Stimulated activated naive CD8-positive, alpha-beta T cell treated with anti-CD3 and anti-CD28 coated beads, Interleukin-15, amount 100 ng/mL, for 72 hours (primary cell): ENCODE results near the gene DSCAML1.
A peak's percentile ranks its signal among the peaks of the same experiment; 100 is the strongest.

Experiments used
- ATAC-seq: fragments of 150-1000 bp; cut with Tn5 transposase; 2 replicates; pipeline ENCODE4 v1.10.0; 2021; ENCODE audit warnings: mild to moderate bottlenecking, moderate library complexity
- DNase-seq, 2 donors: peaks; one replicate each; pipeline ENCODE4 v3.0.0; 2021 to 2022
- H3K27ac Mint-ChIP-seq, 2 donors: one replicate each; pipeline ENCODE4 v1.8.0; 2022; ENCODE audit warnings: mild to moderate bottlenecking in 2 of 2, mixed read lengths in 2 of 2, moderate library complexity in 2 of 2
- H3K27me3 Mint-ChIP-seq: one replicate; pipeline ENCODE4 v1.8.0; 2022; ENCODE audit warnings: mixed read lengths
- H3K4me1 Mint-ChIP-seq: one replicate; pipeline ENCODE4 v1.8.0; 2022; ENCODE audit warnings: mild to moderate bottlenecking, mixed read lengths
- H3K4me3 Mint-ChIP-seq, 2 donors: one replicate each; pipeline ENCODE4 v1.8.0; 2022; ENCODE audit warnings: mild to moderate bottlenecking in 2 of 2, mixed read lengths in 2 of 2, moderate library complexity in 1 of 2
- H3K9me3 Mint-ChIP-seq, 2 donors: one replicate each; pipeline ENCODE4 v1.8.0; 2022; ENCODE audit warnings: mixed read lengths in 2 of 2

DSCAML1 gene

DNA sequence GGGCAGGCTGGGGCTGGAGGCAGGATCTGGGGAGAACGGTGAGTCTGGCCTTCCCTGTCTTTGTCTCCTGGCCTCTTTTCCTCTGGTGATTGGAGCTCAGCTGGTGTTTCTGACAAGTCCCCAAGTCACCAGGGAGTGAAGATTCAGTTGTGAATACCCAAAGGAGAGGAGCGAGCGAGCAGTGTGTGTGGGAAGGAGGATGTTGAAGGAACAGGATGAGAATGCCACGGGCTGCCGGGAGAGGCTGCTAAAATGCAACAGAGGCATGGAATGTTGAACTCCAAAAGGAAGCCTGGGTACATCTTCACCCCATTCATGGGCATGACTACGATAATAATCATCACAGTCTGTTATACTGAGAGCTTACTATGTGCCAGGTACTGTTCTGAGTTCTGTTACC, 306.1 kb downstream of the DSCAML1 start:
- Mint-ChIP-seq H3K4me1 (peaks cover 5% of the 10 kb centered on the region), H3K4me3 (no peak overlapping the region), H3K27me3 (peaks cover 29% of the 10 kb centered on the region), H3K9me3 (peaks cover 0 to 5% of the 10 kb centered on the region in 2 donors), H3K27ac (no peak overlapping the region)
- no peak for DNase-seq
- no peak for ATAC-seq

DNA sequence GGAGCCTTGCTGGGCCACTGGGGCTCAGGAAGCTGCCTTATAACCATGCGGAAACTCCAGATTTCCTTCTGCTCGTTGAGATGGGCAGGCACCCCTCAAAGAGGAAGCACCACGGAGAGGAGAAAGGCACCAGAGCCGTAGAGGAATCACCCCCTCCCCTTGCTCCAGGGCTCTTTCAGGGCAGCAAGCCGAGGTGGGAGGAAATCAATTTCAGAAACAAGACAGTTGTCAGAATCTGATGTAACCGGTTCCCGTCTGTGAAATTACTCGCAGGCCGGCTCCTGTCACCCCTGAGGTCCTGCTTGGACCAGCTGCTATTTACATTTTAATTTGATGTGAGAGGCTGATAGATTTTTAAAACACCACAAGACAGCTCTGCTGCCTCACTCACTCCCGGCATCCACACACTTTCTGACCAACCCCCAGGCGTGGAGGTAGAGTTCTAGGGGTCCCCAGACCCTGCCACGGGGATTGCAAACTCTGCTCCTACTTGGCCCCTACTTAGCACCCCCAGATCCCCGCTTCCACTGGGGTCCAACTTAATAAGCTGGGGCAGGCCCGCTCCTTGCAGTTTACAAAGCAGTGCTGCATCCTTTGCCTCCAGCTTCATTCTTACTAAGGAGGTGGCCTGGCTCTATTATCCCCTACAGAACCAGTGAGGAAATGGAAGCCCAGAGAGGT, 306.9 kb downstream of the DSCAML1 start:
- H3K27ac Mint-ChIP-seq: peak overlapping the region; percentile 46 to 75
- peaks cover 5% of the 10 kb centered on the region for H3K4me1 Mint-ChIP-seq
- peaks cover 29% of the 10 kb centered on the region for H3K27me3 Mint-ChIP-seq

DNA sequence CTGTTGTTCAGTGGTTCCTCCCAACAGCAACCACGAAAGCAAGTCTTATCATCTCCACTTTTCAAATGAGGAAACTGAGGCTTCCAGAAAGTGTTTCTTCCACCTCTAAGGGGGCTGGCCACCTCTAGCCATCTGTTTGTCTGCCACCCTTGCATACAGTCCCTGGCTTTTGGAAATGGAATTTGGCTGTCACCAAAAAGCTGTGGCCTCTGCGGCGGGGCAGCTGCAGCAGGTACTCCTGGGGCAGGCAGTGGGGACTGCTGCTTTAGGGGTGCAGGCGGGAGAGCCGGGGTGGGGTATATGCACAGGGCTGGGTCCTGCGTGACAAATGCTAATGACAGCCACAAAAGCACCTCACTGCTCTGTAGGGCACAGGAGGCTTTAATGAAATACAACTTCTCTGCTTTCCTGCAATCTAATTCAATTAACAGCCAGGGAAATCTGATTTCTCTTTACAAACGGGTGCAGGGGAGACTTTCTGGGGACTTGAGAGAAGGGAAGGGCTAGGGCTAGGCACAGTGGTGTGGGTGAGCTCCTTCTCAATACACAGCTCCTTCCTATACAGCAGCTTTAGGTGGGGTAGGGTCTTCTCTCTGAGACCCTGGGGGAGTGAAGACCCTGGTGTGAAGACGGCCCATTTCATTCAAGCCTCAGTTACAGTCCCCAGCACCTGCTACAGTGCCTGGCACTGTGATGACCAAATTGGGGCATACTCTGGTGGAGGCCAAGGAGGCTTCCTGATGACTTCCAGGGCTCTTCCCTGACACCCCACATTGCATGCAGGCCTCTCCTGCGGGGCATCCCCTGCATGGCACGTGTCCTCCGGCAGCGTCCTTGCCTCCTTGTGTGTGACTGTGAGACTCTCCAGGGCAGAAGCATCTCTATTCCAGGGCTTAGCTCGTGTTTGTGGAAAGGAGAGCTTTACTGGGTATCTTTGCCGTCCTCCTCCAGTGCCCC, 307.7 kb downstream of the DSCAML1 start:
- Mint-ChIP-seq H3K27me3 (peaks cover 29% of the 10 kb centered on the region), H3K9me3 (peaks cover 0 to 8% of the 10 kb centered on the region in 2 donors), H3K4me3 (no peak overlapping the region), H3K27ac (peak overlapping the region in 1 of 2 donors; percentile 30), H3K4me1 (peaks cover 5% of the 10 kb centered on the region)
- peak; percentile 30 for ATAC-seq
- no peak for DNase-seq

More for the DNA sequence above, 306.9 kb downstream of the DSCAML1 start:
- peaks cover 0 to 8% of the 10 kb centered on the region in 2 donors for H3K9me3 Mint-ChIP-seq
- no peak overlapping the region for H3K4me3 Mint-ChIP-seq
- DNase-seq: no peak
- ATAC-seq: peak; percentile 52

DNA sequence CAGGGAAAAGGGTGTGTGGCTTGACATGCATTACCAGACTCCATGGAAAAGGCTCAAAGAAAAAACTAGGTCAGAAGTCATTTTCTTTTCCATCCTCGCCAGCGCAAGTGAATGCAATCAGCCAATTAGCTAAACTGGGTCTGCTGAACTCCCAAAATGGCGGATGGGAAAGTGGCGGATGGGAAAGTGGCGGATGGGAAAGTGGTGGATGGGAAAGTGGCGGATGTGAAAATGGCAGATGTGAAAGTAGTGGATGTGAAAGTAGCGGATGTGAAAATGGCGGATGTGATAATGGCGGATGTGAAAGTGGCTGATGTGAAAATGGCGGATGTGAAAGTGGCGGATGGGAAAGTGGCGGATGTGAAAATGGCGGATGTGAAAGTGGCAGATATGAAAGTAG, 311.0 kb downstream of the DSCAML1 start:
- no peak overlapping the region for H3K4me3 Mint-ChIP-seq
- peaks cover 22% of the 10 kb centered on the region for H3K27me3 Mint-ChIP-seq
- H3K4me1 Mint-ChIP-seq: peaks cover 5% of the 10 kb centered on the region
- H3K9me3 Mint-ChIP-seq: peaks cover 0 to 8% of the 10 kb centered on the region in 2 donors
- H3K27ac Mint-ChIP-seq: no peak overlapping the region
- ATAC-seq (no peak), DNase-seq (no peak)

DNA sequence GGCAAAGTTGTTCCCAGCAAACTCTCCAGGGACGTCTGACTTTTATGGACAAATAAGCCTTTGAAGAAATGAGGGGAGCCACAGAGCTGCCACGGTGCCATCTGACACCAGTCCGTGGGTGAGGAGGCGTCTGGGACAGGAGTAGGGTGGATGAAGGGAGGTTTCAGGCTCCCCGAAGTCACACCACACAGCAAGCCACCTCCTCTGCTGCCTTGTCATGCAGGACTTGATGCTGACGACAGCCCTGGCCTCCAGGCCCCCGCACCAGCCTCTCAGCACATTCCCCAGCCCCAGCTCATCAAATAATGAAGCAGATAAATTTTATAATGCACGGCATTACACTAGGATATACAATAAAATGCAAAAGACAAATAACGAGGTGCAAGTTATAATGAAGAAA, 312.9 kb downstream of the DSCAML1 start:
- no peak overlapping the region for H3K4me3 Mint-ChIP-seq
- H3K27ac Mint-ChIP-seq: no peak overlapping the region
- peaks cover 3% of the 10 kb centered on the region for H3K27me3 Mint-ChIP-seq
- peaks cover 0 to 8% of the 10 kb centered on the region in 2 donors for H3K9me3 Mint-ChIP-seq
- ATAC-seq (no peak), DNase-seq (no peak)
- H3K4me1 Mint-ChIP-seq: no peaks in the 10 kb centered on the region

DNA sequence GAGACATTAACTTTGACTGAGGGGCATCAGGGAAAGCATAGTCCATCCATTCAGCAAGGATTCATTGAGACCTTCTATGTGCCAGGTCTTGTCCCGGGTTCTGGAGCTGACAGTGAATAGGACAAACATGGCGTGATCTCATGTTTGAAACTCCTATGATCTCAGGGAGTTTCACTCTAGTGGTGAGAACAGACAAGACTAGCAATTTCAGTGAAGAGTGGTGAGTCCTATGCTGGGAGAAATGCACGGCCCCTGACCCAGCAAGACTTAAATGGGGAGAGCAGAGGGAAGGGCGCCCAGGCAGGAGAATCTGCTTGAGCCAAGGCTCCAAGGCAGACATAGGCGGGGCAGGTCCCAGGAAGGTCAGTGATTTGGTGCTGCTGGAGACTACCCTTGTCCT, 313.6 kb downstream of the DSCAML1 start:
- Mint-ChIP-seq H3K4me1 (no peaks in the 10 kb centered on the region), H3K4me3 (no peak overlapping the region), H3K9me3 (peaks cover 0 to 8% of the 10 kb centered on the region in 2 donors)

DNA sequence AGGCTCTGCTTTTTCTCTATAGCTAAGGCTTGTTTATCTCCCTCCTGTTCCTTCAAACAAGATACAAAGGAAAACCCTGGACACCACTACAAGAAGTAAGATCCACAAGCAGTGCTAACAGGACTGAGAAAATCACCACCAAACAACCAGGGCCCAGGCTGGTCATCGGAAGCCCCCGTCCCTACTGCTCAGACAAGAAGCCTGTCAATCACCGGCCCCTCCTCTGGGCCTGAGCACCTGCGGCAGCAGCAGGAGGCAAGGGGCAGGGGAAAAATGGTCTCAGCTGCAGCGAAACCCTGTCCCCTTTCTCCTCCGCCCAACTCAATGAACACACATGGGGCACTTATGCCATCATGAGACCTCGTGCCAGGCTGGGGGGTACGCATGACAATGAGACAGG, 314.1 kb downstream of the DSCAML1 start:
- Mint-ChIP-seq H3K4me1 (no peaks in the 10 kb centered on the region), H3K27me3 (no peaks in the 10 kb centered on the region), H3K4me3 (no peak overlapping the region), H3K9me3 (peaks cover 0 to 8% of the 10 kb centered on the region in 2 donors), H3K27ac (no peak overlapping the region)
- ATAC-seq (no peak), DNase-seq (no peak)

More for the DNA sequence above, 313.6 kb downstream of the DSCAML1 start:
- H3K27ac Mint-ChIP-seq: peak overlapping the region in 1 of 2 donors; percentile 35
- DNase-seq: no peak
- ATAC-seq: no peak
- no peaks in the 10 kb centered on the region for H3K27me3 Mint-ChIP-seq

DNA sequence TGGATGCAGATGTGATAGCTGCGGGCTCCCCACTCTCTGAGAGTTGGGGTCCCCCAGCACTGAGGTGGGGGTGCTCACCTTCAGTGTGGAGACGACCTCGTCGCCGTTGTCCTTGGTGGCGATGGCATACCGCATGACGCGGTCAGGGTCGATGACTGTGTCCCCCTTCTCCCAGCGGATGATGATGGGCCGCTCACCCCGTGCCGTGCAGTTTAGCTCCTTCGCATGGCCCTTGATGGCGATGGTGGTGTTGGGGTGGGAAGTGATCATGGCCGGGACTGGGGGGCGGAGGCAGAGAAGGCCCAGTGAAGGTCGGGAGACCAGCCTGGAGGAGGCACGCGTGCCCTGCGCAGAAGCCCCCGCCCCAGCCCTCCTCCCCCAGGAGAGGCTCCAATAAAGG, 315.1 kb downstream of the DSCAML1 start:
- Mint-ChIP-seq H3K4me1 (no peaks in the 10 kb centered on the region), H3K9me3 (peaks cover 0 to 8% of the 10 kb centered on the region in 2 donors), H3K4me3 (no peak overlapping the region), H3K27ac (no peak overlapping the region), H3K27me3 (no peaks in the 10 kb centered on the region)
- no peak for ATAC-seq
- no peak for DNase-seq

DNA sequence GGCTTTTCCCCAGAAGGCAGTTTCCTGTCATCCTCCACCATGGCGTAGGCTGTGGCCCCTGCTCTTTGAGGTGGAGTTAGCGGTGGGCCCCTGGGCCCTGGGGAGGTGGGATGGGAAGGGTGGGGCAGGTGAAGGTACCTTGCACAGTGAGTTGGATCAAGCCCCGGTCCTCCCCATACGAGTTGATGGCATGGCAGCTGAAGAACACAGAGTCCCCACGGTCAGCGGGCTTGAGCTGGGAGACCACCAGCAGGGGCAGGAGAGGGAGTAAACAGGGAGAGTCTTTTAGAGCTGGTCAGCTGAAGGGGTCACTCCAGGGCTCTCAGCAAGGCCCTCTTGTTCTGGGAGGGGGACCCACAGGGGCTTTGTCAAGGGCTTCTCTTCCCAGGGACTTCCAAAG, 316.0 kb downstream of the DSCAML1 start:
- no peak overlapping the region for H3K4me3 Mint-ChIP-seq
- H3K27ac Mint-ChIP-seq: no peak overlapping the region
- peaks cover 6% of the 10 kb centered on the region for H3K27me3 Mint-ChIP-seq
- ATAC-seq: peak; percentile 11
- H3K9me3 Mint-ChIP-seq: peaks cover 0 to 4% of the 10 kb centered on the region in 2 donors
- H3K4me1 Mint-ChIP-seq: no peaks in the 10 kb centered on the region
- DNase-seq: no peak

DNA sequence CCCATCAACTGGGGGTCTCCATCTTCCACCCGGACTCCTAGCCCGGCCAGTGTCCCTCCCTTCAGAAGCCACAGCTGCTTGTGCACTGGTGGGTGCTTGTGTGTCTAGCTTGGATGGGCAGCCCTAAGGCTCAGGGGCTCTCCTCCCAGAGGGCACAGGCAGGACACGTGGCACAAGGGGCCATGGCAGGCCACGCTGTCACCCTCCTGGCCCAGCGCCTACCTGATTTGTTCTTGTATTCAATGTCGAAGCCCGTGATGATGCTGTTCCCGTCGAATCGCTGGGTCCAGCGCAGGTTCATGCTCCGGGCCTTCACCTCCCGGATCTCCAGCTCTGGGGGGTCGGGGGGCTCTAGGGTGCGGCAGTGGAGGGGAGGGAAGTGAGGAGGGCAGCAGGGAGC, 316.8 kb downstream of the DSCAML1 start:
- ATAC-seq (no peak), DNase-seq (no peak)
- Mint-ChIP-seq H3K9me3 (no peaks in the 10 kb centered on the region), H3K4me1 (no peaks in the 10 kb centered on the region), H3K27me3 (peaks cover 6% of the 10 kb centered on the region), H3K4me3 (no peak overlapping the region), H3K27ac (no peak overlapping the region)

DNA sequence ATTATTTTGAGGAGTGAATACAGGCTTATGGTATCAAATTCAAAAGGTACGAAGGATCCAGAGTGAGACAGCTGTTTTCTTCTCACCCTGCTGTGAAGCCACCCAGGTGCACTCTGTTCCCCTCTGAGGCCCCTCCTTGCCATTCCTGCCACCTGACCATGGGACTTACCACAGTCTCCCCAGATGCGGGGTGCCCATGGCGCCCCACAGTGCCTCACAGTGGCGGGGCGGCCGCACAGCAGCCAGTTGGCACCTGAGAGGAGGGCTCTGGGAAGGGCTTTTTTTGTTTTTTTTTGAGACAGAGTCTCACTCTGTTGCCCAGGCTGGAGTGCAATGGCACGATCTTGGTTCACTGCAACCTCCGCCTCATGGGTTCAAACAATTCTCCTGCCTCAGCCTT, 317.6 kb downstream of the DSCAML1 start:
- H3K27ac Mint-ChIP-seq: no peak overlapping the region
- H3K9me3 Mint-ChIP-seq: no peaks in the 10 kb centered on the region
- ATAC-seq (peak; percentile 39), DNase-seq (no peak)
- peaks cover 6% of the 10 kb centered on the region for H3K27me3 Mint-ChIP-seq
- H3K4me1 Mint-ChIP-seq: no peaks in the 10 kb centered on the region
- H3K4me3 Mint-ChIP-seq: no peak overlapping the region

DNA sequence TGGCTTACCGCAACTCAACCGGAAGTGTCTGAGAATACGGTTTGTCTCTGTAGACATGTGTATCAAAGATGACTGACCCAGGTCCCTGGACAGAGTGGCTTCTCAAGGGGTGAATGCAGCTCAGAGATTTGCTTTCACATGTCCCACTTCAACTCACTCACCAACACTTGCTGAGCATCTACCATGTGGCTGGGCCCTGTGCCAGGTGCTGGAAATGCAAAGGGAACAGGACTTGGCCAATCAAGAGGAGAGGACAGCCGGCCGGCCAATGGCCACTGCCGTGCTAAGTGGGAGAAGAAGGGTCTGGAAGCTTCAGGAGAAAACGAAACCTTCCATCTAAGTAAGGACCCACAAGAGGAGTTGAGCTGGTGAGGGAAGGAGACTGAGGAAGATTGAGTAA, 318.1 kb downstream of the DSCAML1 start:
- Mint-ChIP-seq H3K27me3 (peaks cover 6% of the 10 kb centered on the region), H3K4me3 (no peak overlapping the region), H3K4me1 (no peaks in the 10 kb centered on the region), H3K27ac (no peak overlapping the region), H3K9me3 (no peaks in the 10 kb centered on the region)
- DNase-seq: no peak
- ATAC-seq: no peak

DNA sequence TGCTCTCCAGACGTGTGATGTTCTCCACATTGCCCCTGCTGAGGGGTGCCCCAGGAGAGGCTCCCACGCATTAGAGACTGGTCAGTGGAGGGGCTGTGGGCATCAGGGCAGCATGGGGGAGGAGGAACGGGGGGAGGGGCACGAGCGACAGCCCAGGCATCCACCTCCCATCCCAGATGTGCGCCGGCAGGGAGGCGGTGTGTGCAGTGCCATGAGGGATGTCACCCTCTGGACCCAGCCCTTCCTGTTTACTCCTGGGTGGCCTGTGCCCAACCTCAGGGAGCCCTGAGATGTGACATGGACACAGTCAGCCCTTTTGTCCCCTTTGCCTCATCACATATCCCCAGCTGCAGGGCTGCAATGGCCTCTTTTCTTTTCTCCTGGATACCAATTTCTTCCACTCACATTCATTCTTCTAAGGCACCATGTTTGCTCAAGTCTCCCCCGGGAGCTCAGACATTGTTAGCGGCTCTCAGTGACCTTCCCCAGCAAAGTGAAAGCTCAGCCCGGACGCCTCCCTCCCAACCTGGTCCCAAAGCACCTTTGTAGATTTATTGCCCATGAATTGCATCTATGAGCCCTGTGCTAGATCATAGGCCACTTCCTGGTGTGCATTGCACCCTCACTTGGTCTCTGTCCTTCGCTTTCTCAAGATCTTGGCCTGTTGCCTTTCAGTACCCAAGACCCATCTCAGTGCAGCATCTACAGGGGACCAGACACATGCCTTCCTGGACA, 318.7 kb downstream of the DSCAML1 start:
- Mint-ChIP-seq H3K4me1 (no peaks in the 10 kb centered on the region), H3K9me3 (no peaks in the 10 kb centered on the region), H3K27me3 (peaks cover 6% of the 10 kb centered on the region), H3K4me3 (no peak overlapping the region), H3K27ac (no peak overlapping the region)
- DNase-seq (no peak), ATAC-seq (no peak)

DNA sequence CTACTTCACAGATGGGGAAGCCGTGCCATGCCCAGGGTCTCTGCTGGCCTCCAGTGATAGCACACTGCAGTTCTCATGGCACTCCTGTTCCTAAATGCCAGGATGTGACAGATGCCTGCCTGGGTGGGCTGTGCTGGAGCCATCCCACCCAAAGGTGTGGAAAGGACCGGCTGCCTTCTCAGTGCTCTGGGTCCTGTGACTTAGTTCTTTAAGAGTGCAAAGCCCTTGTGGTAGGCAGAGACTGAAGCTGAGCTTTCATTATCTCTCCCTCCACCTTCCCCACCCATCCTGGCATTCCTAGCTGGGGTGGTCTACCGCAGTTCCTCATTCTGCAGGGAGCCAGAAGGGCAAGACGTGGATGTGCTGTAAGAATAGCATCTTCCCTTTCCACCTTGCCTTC, 319.3 kb downstream of the DSCAML1 start:
- no peak for DNase-seq
- ATAC-seq: no peak
- Mint-ChIP-seq H3K4me3 (no peak overlapping the region), H3K27ac (no peak overlapping the region), H3K9me3 (no peaks in the 10 kb centered on the region), H3K27me3 (peaks cover 6% of the 10 kb centered on the region), H3K4me1 (no peaks in the 10 kb centered on the region)

DNA sequence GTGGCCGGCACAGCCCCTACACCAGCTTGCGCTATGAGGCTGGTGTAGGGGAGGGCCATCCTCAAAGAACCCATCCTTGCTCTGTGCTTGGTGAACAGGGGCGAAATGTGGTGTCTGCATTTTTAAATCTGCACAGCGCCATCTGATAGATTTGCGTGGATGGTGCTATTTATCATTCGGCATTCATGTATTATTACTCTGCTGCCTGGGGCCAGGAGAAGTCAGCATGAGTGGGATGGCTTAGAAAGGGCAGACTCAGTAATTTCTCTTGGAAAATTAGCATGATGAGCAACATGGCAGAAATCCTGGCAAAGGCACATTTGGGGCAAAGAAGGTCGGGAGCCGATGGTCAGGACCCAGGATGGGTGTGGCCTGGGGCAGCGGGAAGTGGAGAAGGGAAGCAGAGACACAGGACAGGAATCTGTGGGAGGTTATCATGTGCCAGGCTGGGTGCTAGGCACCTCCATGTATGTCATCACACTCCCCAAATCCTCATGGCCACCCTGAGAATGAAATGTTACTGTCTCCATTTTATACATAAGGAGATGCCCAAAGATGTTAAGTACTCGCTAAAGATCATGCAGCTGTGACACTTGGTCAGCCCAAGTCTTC, 320.4 kb downstream of the DSCAML1 start:
- Mint-ChIP-seq H3K4me1 (no peaks in the 10 kb centered on the region), H3K9me3 (no peaks in the 10 kb centered on the region)
- no peak for ATAC-seq

More for the DNA sequence above, 320.4 kb downstream of the DSCAML1 start:
- peaks cover 6% of the 10 kb centered on the region for H3K27me3 Mint-ChIP-seq
- H3K4me3 Mint-ChIP-seq: no peak overlapping the region
- no peak overlapping the region for H3K27ac Mint-ChIP-seq
- DNase-seq: no peak
